ENCODE data around the gene COPG2. TPM values are rescaled to one million over a fixed set of nuclear protein-coding genes. Genes with fewer than 3 reads are reported as not detected.

Gene COPG2
- total RNA-seq, result 33.3 and 42.7 TPM in 2 replicates

GRCh38 chr7:130668258-130669084, at the start of gene COPG2:
COPG2 (minus strand) TSS chr7:130668748; CDS start chr7:130668668, 80 bp downstream.

GRCh38 chr7:130491841-130492522, 176.6 kb downstream of the COPG2 start, which contains the start of gene MEST:
MEST (plus strand) TSS chr7:130492085; CDS start chr7:130492314, 229 bp downstream.

Other genes starting within 250 kb of the COPG2 start
- gene CEP41, start 227.7 kb downstream of the COPG2 start, total RNA-seq, result 13.4 and 16.4 TPM in 2 replicates
- gene MEST, start 176.7 kb downstream of the COPG2 start, total RNA-seq, result 331 and 917 TPM in 2 replicates
- gene TSGA13, start 17.8 kb upstream of the COPG2 start, total RNA-seq, result not detected in 2 replicates
- under 0.01 TPM in 1 of 2 replicates, not detected in the other for gene KLF14, start 65.5 kb upstream of the COPG2 start, total RNA-seq